Liver (tissue), 9 donors: Measurements from ENCODE around the gene SYNDIG1. TPM values are rescaled to one million over a fixed set of nuclear protein-coding genes. Genes with fewer than 3 reads are reported as not detected.

Experiments
- DNase-seq: peaks from one replicate; pipeline ENCODE4 v3.0.0-alpha.2; 2017; ENCODE audit warnings: low spot score
- H3K27ac ChIP-seq, 2 donors: one replicate each; pipeline ENCODE4 v1.7.0; 2013; ENCODE audit warnings: inconsistent platforms in 2 of 2, low read length in 2 of 2, control low read depth in 1 of 2, low read depth in 1 of 2, mild to moderate bottlenecking in 1 of 2
- H3K27me3 ChIP-seq, 4 donors: one replicate each; pipeline versions ENCODE4 v1.6.1 to v1.7.0; 2013; ENCODE audit warnings: low read length in 3 of 4, inconsistent platforms in 1 of 4, mild to moderate bottlenecking in 1 of 4, moderate library complexity in 1 of 4; ENCODE audit not compliant: control insufficient read depth in 4 of 4, insufficient read depth in 4 of 4
- H3K36me3 ChIP-seq, 4 donors: one replicate each; pipeline versions ENCODE4 v1.6.1 to v1.7.0; 2013; ENCODE audit warnings: low read length in 3 of 4, mild to moderate bottlenecking in 3 of 4, low read depth in 1 of 4, moderate library complexity in 1 of 4; ENCODE audit not compliant: control insufficient read depth in 4 of 4, insufficient read depth in 3 of 4
- H3K4me1 ChIP-seq, 4 donors: one replicate each; pipeline versions ENCODE4 v1.6.1 to v1.7.0; 2013; ENCODE audit warnings: low read length in 3 of 4, mild to moderate bottlenecking in 3 of 4, moderate library complexity in 1 of 4; ENCODE audit not compliant: control insufficient read depth in 4 of 4, insufficient read depth in 4 of 4
- H3K4me3 ChIP-seq, 3 donors: one replicate each; pipeline versions ENCODE4 v1.6.1 to v1.7.0; 2013; ENCODE audit warnings: low read length in 3 of 3, control low read depth in 1 of 3, low read depth in 1 of 3, mild to moderate bottlenecking in 1 of 3
- H3K9ac ChIP-seq, 2 donors: one replicate each; pipeline ENCODE4 v1.7.0; 2013; ENCODE audit warnings: low read length in 2 of 2, mild to moderate bottlenecking in 2 of 2, moderate library complexity in 2 of 2, control low read depth in 1 of 2, low read depth in 1 of 2
- H3K9me3 ChIP-seq, 4 donors: one replicate each; pipeline versions ENCODE4 v1.6.1 to v1.7.0; 2013; ENCODE audit warnings: low read length in 3 of 4; ENCODE audit not compliant: control insufficient read depth in 4 of 4
- ATF3 ChIP-seq: IDR thresholded peaks from 2 replicates; pipeline ENCODE4 v1.6.1; 2016; ENCODE audit warnings: antibody characterized with exemption
- CTCF ChIP-seq: fragments of 150-350 bp; IDR thresholded peaks from 2 replicates; pipeline ENCODE4 v1.5.1; 2017; ENCODE audit warnings: improper control_type of control experiment, low read depth, low read length; ENCODE audit not compliant: missing input control
- EGR1 ChIP-seq, 2 donors: IDR thresholded peaks; 2 replicates each; pipeline ENCODE4 v1.6.1; 2016 to 2018; ENCODE audit warnings: antibody characterized with exemption in 2 of 2, low read depth in 2 of 2
- FOXA1 ChIP-seq: IDR thresholded peaks from 2 replicates; pipeline ENCODE4 v1.6.1; 2016; ENCODE audit warnings: antibody characterized with exemption
- FOXA2 ChIP-seq: IDR thresholded peaks from 2 replicates; pipeline ENCODE4 v1.6.1; 2016; ENCODE audit warnings: antibody characterized with exemption
- GABPA ChIP-seq, 2 donors: IDR thresholded peaks in 1 of 2; conservative IDR thresholded peaks in 1 of 2; 2 replicates each; pipeline ENCODE4 v1.6.1; 2016; ENCODE audit warnings: antibody characterized with exemption in 2 of 2, mild to moderate bottlenecking in 1 of 2, moderate library complexity in 1 of 2
- HNF4A ChIP-seq, 2 donors: conservative IDR thresholded peaks; 2 replicates each; pipeline ENCODE4 v1.6.1; 2016; ENCODE audit warnings: antibody characterized with exemption in 2 of 2, mild to moderate bottlenecking in 2 of 2
- HNF4G ChIP-seq: IDR thresholded peaks from 2 replicates; pipeline ENCODE4 v1.6.1; 2016; ENCODE audit warnings: antibody characterized with exemption
- JUND ChIP-seq, 2 donors: IDR thresholded peaks; 2 replicates each; pipeline ENCODE4 v1.6.1; 2016; ENCODE audit warnings: antibody characterized with exemption in 2 of 2
- MAX ChIP-seq: IDR thresholded peaks from 2 replicates; pipeline ENCODE4 v1.6.1; 2016; ENCODE audit warnings: antibody characterized with exemption
- NR2F2 ChIP-seq: IDR thresholded peaks from 2 replicates; pipeline ENCODE4 v1.6.1; 2016; ENCODE audit warnings: antibody characterized with exemption
- RAD21 ChIP-seq, 2 donors: IDR thresholded peaks; 2 replicates each; pipeline ENCODE4 v1.6.1; 2016; ENCODE audit warnings: antibody characterized with exemption in 2 of 2, mild to moderate bottlenecking in 2 of 2
- REST ChIP-seq: IDR thresholded peaks from 2 replicates; pipeline ENCODE4 v1.6.1; 2016; ENCODE audit warnings: antibody characterized with exemption, mild to moderate bottlenecking
- RXRA ChIP-seq, 2 donors: IDR thresholded peaks; 2 replicates each; pipeline ENCODE4 v1.6.1; 2017 to 2018; ENCODE audit warnings: antibody characterized with exemption in 2 of 2, mild to moderate bottlenecking in 1 of 2
- TAF1 ChIP-seq: conservative IDR thresholded peaks from 2 replicates; pipeline ENCODE4 v1.6.1; 2016; ENCODE audit warnings: antibody characterized with exemption, mild to moderate bottlenecking
- YY1 ChIP-seq: IDR thresholded peaks from 2 replicates; pipeline ENCODE4 v1.6.1; 2016; ENCODE audit warnings: antibody characterized with exemption, mild to moderate bottlenecking
- ZBTB33 ChIP-seq: IDR thresholded peaks from 2 replicates; pipeline ENCODE4 v1.6.1; 2016; ENCODE audit warnings: antibody characterized with exemption
- WGBS: extraction: QIAGEN DNeasy Blood & Tissue Kit; methylation state at CpG from one replicate; pipeline ENCODE4 v1.1.7; 2013; 5-methylcytosine and 5-hydroxymethylcytosine counted together
- polyA plus RNA-seq, 2 donors: library from polyadenylated mRNA; stranded (reverse) in 1 of 2; unstranded in 1 of 2; fragments of 200-250 nt in 1 of 2; fragments of >200 nt in 1 of 2; fragmentation: Nextera tagmentation in 1 of 2; extraction: Ambion mirVana in 1 of 2; gene quantifications; one replicate each; pipeline versions ENCODE4 v1.2.1 to v1.2.3, GENCODE V29; 2013 to 2015
- total RNA-seq, 2 donors: library from RNA; depleted of rRNA; stranded (reverse); fragments of >200 nt; gene quantifications; one replicate each; pipeline ENCODE4 v1.2.3, GENCODE V29; 2014
- donor health status: healthy.
- donor health status: healthy.
- donor health status: healthy.
- donor health status: healthy.
- donor health status: healthy.

The SYNDIG1 gene
- total RNA-seq: under 1 TPM in 1 of 2 donors, not detected in 1; 0.08 TPM
- polyA plus RNA-seq: under 1 TPM in 1 of 2 donors, not detected in 1; 0.05 TPM

GRCh38 chr20:24469116-24469893 lies at the start of gene SYNDIG1:
Gene SYNDIG1 (plus strand): TSS chr20:24469629. CDS start chr20:24543098, 73,469 bp downstream.
- H3K9ac ChIP-seq: no peak within 1 kb of the TSS
- peak within 1 kb of the TSS in 1 of 3 donors; percentile 10 for H3K4me3 ChIP-seq
- H3K27ac ChIP-seq: no peak within 1 kb of the TSS
- no peaks in the 10 kb centered on the region for H3K36me3 ChIP-seq
- TF ChIP-seq ZBTB33 (no peak), REST (no peak), YY1 (no peak), NR2F2 (no peak), RXRA (IDR thresholded peaks at IDR 0.05) (no peak), EGR1 (IDR thresholded peaks at IDR 0.05; ENCODE audit: low read depth in 2 of 2) (no peak), ATF3 (no peak), MAX (no peak), TAF1 (no peak), HNF4A (conservative IDR thresholded peaks at IDR 0.05) (no peak), JUND (IDR thresholded peaks at IDR 0.05) (no peak), GABPA (IDR thresholded peaks at IDR 0.05 in 1 of 2, conservative IDR thresholded peaks at IDR 0.05 in 1 of 2) (no peak), FOXA1 (no peak), RAD21 (IDR thresholded peaks at IDR 0.05) (no peak), HNF4G (no peak), FOXA2 (no peak), CTCF (no peak)
- 2% methylated on average over 91 of the region's 91 CpGs for WGBS
- peaks cover 4 to 25% (median 17%) of the 10 kb centered on the region in 4 donors for H3K27me3 ChIP-seq
- no peaks in the 10 kb centered on the region for H3K9me3 ChIP-seq
- peaks cover 6 to 20% (median 12%) of the 10 kb centered on the region in 4 donors for H3K4me1 ChIP-seq
- DNase-seq: no peak
